Smooth muscle cell (in vitro differentiated cells): ENCODE results near the gene ZNF710. TPM values are rescaled to one million over a fixed set of nuclear protein-coding genes. Genes with fewer than 3 reads are reported as not detected.
"Not testable (repeated sequence)": the region's sequence is repeated elsewhere in the genome, so short reads cannot be mapped to it uniquely, and the experiment has no call there.

Experiments
- DNase-seq: peaks from one replicate; lab custom pipeline; 2025; ENCODE audit not compliant: unreplicated experiment; lab: John Stamatoyannopoulos, UW
- H2AFZ ChIP-seq: fragments of 200-600 bp; sonication (generic); 2 replicates; pipeline ENCODE4 v1.6.0; 2016; ENCODE audit warnings: antibody characterized with exemption, low read depth, mild to moderate bottlenecking
- H3F3A ChIP-seq: fragments of 200-600 bp; sonication (generic); 2 replicates; pipeline ENCODE4 v1.6.0; 2017; ENCODE audit warnings: antibody characterized with exemption, low read depth
- H3K27ac ChIP-seq: fragments of 200-600 bp; sonication (generic); 2 replicates; pipeline ENCODE4 v1.5.1; 2016; ENCODE audit warnings: low read depth, mild to moderate bottlenecking
- H3K27me3 ChIP-seq: fragments of 200-600 bp; sonication (generic); 2 replicates; pipeline ENCODE4 v1.6.1; 2016; ENCODE audit warnings: low read depth, mild to moderate bottlenecking
- H3K36me3 ChIP-seq: fragments of 200-600 bp; sonication (generic); 2 replicates; pipeline ENCODE4 v1.5.1; 2016; ENCODE audit warnings: low read depth
- H3K4me1 ChIP-seq: fragments of 200-600 bp; sonication (generic); 2 replicates; pipeline ENCODE4 v1.5.1; 2016; ENCODE audit warnings: low read depth
- H3K4me2 ChIP-seq: fragments of 200-600 bp; sonication (generic); 2 replicates; pipeline ENCODE4 v1.6.0; 2016; ENCODE audit warnings: mild to moderate bottlenecking
- H3K4me3 ChIP-seq: fragments of 200-600 bp; sonication (generic); 2 replicates; pipeline ENCODE4 v1.5.1; 2016; ENCODE audit warnings: mild to moderate bottlenecking
- H3K79me2 ChIP-seq: fragments of 200-600 bp; sonication (generic); 2 replicates; pipeline ENCODE4 v1.6.0; 2016; ENCODE audit warnings: low read depth, mild to moderate bottlenecking
- H3K9ac ChIP-seq: fragments of 200-600 bp; sonication (generic); 2 replicates; pipeline ENCODE4 v1.6.0; 2016; ENCODE audit warnings: low read depth
- H3K9me3 ChIP-seq: fragments of 200-600 bp; sonication (generic); replicated peaks from 2 replicates; pipeline ENCODE4 v1.5.1; 2016; ENCODE audit warnings: low read depth
- H4K20me1 ChIP-seq: fragments of 200-600 bp; sonication (generic); 2 replicates; pipeline ENCODE4 v1.6.0; 2016; ENCODE audit warnings: low read depth
- CTCF ChIP-seq: fragments of 200-600 bp; sonication (generic); IDR thresholded peaks from 2 replicates; pipeline ENCODE4 v1.5.1; 2017; ENCODE audit warnings: borderline replicate concordance, mild to moderate bottlenecking, antibody characterized with exemption; ENCODE audit not compliant: insufficient read depth, poor library complexity, severe bottlenecking
- WGBS: methylation state at CpG from one replicate; pipeline ENCODE4 v1.1.7; 2016; ENCODE audit warnings: low lambda C conversion rate; 5-methylcytosine and 5-hydroxymethylcytosine counted together
- polyA plus RNA-seq: library from polyadenylated mRNA; unstranded; fragments of >200 nt; fragmentation: Nextera tagmentation; extraction: Ambion mirVana; gene quantifications from 2 replicates; pipeline ENCODE4 v1.2.1, GENCODE V29; 2016
- total RNA-seq: library from RNA; depleted of rRNA; stranded (reverse); fragments of >200 nt; gene quantifications from 2 replicates; pipeline ENCODE4 v1.2.3, GENCODE V29; 2014

The ZNF710 gene
- total and polyA plus RNA-seq, 2 experiments from 2014 or later, result 8.6 to 10.4 TPM

GRCh38 chr15:90067181-90067952 is 66.2 kb downstream of the ZNF710 start:
- no peaks in the 10 kb centered on the region for H3K27me3 ChIP-seq
- H3K4me2 ChIP-seq, result no peak overlapping the region
- no peaks in the 10 kb centered on the region for H3K9me3 ChIP-seq
- no peak overlapping the region for H2AFZ ChIP-seq
- WGBS, result 97% methylated on average over 33 of the region's 55 CpGs
- no peak for TF ChIP-seq CTCF
- no peak overlapping the region for H3K9ac ChIP-seq
- DNase-seq, result no peak
- peaks cover 41% of the 10 kb centered on the region for H4K20me1 ChIP-seq
- no peaks in the 10 kb centered on the region for H3K36me3 ChIP-seq
- H3K4me1 ChIP-seq, result peaks cover 8% of the 10 kb centered on the region
- H3K4me3 ChIP-seq, result no peak overlapping the region
- no peaks in the 10 kb centered on the region for H3K79me2 ChIP-seq
- no peaks in the 10 kb centered on the region for H3F3A ChIP-seq
- no peak overlapping the region for H3K27ac ChIP-seq

GRCh38 chr15:90067953-90068606 is 67.0 kb downstream of the ZNF710 start:
- Histone ChIP-seq H3K27me3 (no peaks in the 10 kb centered on the region), H3K79me2 (no peaks in the 10 kb centered on the region), H4K20me1 (peaks cover 41% of the 10 kb centered on the region), H3F3A (no peaks in the 10 kb centered on the region), H3K9ac (no peak overlapping the region), H2AFZ (no peak overlapping the region), H3K4me1 (peaks cover under 1% of the 10 kb centered on the region), H3K9me3 (no peaks in the 10 kb centered on the region), H3K4me3 (no peak overlapping the region), H3K36me3 (no peaks in the 10 kb centered on the region), H3K4me2 (no peak overlapping the region), H3K27ac (no peak overlapping the region)
- no peak for DNase-seq
- WGBS, result 96% methylated on average over 35 of the region's 37 CpGs
- TF ChIP-seq CTCF, result no peak

- H3K4me1 ChIP-seq, H3K4me2 ChIP-seq, H3K9me3 ChIP-seq, H3F3A ChIP-seq, H3K27ac ChIP-seq, H3K79me2 ChIP-seq, H3K9ac ChIP-seq, H3K27me3 ChIP-seq, H3K36me3 ChIP-seq, DNase-seq, H3K4me3 ChIP-seq, H2AFZ ChIP-seq: not testable (repeated sequence)
- peaks cover 26% of the 10 kb centered on the region for H4K20me1 ChIP-seq
- 96% methylated on average over 2 of the region's 2 CpGs for whole genome bisulfite sequencing
Measured at GRCh38 chr15:90070623-90071022, 69.5 kb downstream of the ZNF710 start.

GRCh38 chr15:90071220-90071807 is 70.2 kb downstream of the ZNF710 start:
- Histone ChIP-seq H2AFZ (no peak overlapping the region), H3K27ac (no peak overlapping the region), H3F3A (no peaks in the 10 kb centered on the region), H3K36me3 (no peaks in the 10 kb centered on the region), H3K4me2 (no peak overlapping the region), H3K79me2 (no peaks in the 10 kb centered on the region), H4K20me1 (peaks cover 20% of the 10 kb centered on the region), H3K27me3 (no peaks in the 10 kb centered on the region), H3K4me1 (no peaks in the 10 kb centered on the region), H3K4me3 (no peak overlapping the region), H3K9ac (no peak overlapping the region), H3K9me3 (no peaks in the 10 kb centered on the region)
- TF ChIP-seq CTCF, result peak; percentile 77
- DNase-seq, result peak; percentile 17
- WGBS, result 56% methylated on average over 5 of the region's 5 CpGs
